ENCODE measurements around the gene CREB3L1.

The CREB3L1 gene

DNA sequence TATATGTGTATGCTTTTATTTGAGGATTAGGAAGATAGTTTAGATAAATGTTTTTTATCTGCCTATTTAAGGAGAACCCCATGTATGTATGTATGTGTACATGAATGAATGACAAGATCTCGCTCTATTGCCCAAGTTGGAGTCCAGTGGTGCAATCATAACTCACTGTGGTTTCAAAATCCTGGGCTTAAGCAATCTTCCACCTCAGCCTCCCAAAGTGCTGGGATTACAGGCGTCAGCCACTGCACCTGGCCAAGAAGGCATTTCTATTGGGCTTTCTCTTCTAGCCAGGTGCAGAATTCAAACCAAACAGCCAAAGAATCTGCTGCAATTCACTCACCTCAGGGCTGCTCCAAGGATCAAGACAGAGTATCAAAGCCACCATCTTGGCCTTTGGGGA lies 44.3 kb downstream of the CREB3L1 start:
- DNase-seq (ENCODE audit: low spot score) = no peak

- no peak for DNase-seq (ENCODE audit: low spot score)
Measured at GRCh38 chr11:46322759-46323158, 45.3 kb downstream of the CREB3L1 start.

DNA sequence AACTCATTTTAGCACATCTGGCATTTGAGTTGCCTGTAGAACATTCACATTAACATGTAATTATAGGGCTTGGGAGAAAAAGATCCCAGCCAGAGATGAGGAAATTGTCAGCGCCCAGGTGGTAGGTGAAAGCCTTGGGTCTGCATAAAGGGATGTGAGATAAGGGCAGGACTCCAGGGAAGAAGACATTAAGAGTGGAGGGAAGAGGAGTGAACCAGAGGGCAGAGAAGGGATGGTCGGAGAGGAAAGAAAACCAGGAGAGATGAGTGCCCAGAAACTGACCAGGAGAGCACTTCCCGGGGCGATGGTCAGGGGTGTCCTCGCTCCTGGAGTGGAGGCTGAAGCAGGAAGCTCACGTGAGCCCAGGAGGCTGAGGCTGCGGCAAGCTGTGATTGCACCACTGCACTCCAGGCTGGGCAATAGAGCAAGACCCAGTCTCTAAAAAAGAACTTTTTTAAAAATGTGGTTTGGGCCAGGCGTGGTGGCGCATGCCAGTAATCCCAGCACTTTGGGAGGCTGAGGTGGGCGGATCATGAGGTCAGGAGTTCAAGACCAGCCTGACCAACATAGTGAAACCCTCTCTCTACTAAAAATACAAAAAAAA lies 49.5 kb downstream of the CREB3L1 start:
- DNase-seq (ENCODE audit: low spot score) = no peak

GRCh38 chr11:46327829-46328228 lies 50.4 kb downstream of the CREB3L1 start:
- DNase-seq (ENCODE audit: low spot score) = no peak

GRCh38 chr11:46330154-46330553 lies 52.7 kb downstream of the CREB3L1 start:
- DNase-seq (ENCODE audit: low spot score) = no peak

- DNase-seq (ENCODE audit: low spot score) = no peak
Measured at GRCh38 chr11:46330563-46331281, 53.3 kb downstream of the CREB3L1 start.

- DNase-seq (ENCODE audit: low spot score) = no peak
Measured at GRCh38 chr11:46331282-46331984, 54.0 kb downstream of the CREB3L1 start.

DNA sequence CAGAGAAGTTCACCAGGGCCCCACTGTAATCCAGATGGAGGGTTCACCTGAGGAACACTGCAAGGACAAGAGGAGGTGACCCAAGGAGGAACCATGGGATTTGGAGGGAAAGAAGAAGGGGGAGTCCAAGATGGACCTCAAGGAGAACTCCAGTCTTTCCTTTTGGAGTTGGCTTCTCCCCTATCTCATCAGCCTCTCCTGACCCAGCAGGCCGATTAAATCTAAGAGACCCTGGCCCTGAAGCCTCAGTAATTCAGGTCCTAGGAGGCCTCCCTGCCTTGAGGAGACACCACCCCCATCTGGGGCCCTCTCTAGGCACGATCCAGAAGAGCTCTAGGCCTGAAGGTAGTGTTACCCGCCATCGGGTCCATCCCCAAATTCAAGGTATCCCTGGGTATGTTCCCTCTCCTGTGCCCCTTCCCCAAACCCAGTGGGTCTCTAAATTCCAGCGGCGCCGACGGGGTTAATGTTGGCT lies 54.7 kb downstream of the CREB3L1 start:
- DNase-seq (ENCODE audit: low spot score) = no peak

DNA sequence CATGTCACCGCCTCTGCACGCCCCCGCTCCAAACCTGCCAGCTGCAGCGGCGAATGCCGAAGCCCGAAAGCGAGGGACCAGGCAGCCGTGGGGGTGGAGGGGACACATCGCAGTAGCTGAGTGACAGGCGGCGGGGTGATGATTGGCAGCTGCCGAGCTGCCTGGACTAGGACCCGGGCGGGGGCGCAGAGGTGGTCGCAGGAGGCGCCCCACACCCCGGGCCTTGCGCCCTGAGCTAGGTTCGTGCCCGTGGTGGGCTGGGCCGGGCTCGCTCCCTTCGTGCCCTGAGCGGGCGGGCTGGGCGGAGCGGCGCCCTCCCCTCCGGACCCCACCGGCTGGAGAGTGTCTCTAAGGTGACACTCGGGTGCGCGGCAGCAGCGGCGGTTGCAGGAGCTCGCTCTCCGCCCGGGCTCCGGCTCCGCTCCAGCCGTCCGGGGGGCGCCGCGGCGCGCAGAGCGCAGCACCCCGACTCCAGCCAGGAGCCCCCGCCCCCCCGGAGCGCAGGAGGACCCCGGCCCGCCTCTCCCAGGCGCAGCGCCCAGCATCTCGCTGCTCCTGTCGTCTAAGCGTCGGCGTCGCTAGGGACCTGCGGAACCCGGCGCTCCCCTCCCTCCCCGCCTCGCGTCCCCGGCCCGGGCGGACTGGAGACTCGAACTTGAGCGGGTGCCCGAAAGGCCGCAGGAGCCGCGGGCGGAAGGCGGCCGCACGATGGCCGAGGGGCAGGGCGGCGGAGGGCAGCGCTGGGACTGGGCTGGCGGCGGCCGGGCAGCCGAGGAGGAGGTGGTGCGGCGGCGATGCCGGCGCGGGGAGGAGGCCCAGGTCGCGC lies 55.3 kb downstream of the CREB3L1 start:
- DNase-seq (ENCODE audit: low spot score) = no peak

- DNase-seq (ENCODE audit: low spot score) = no peak
Measured at GRCh38 chr11:46333394-46333947, 56.0 kb downstream of the CREB3L1 start.

DNA sequence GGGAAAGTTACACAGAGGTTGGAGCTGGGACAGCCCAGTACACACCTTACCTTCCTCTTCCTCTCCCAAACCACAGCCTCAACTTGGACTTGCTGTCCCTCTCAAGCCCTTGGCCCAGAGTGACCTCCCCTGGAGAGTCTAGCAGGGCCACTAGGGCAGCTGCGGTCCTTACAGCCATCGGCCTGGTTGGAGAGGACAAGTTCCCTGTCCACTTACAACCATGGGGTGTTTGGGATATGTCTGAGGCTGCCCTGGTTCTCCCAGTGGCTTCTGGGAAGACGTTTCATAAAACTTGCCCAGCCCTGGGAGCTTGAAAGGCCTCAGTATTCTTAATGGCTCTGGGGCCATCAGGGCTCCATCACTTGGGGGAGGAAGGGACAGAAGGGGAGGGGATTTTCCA lies 56.7 kb downstream of the CREB3L1 start:
- no peak for DNase-seq (ENCODE audit: low spot score)

DNA sequence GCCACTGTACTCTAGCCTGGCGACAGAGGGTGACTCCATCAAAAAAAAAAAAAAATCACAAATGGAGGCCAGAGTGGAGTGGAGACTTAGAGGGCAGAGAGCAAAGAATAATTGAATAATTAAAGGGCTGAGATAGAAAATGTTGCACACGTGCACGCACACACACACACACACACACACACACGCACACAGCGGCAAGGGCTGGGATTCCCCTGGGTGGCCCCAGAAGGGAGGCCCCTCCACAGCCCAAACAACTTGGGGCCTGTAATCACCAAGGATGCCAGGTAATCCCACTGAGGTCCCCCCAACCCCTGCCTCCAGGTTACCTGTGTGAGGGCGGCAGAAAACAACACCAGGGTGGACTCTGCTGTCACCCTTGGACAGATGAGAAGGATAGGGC lies 57.8 kb downstream of the CREB3L1 start:
- DNase-seq (ENCODE audit: low spot score) = no peak

GRCh38 chr11:46335890-46336562 lies 58.6 kb downstream of the CREB3L1 start:
- no peak for DNase-seq (ENCODE audit: low spot score)

DNA sequence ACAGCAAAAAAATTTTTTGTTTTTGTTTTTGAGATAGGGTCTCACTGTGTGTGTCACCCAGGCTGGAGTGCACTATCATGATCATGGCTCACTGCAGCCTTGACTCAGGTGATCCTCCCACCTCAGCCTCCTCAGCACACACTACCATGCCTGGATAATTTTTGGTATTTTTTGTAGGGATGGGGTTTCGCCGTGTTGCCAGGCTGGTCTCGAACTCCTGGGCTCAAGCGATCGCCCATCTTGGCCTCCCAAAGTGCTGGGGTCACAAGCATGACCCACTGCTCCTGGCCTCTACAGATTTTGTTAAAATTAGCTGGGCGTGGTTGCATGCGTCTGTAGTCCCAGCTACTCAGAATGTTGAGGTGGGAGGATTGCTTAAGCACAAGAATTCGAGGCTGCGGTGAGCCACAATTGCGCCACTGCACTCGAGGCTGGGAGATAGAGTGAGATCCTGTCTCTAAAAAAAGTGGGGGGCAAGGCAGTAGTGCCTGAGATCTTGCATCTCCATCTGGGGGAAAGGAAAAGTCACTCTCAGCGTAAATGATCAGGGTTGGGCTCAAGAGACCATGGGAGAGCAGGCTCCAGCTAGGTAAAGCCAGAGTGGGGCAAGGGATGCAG lies 59.2 kb downstream of the CREB3L1 start:
- DNase-seq (ENCODE audit: low spot score) = no peak

GRCh38 chr11:46337626-46338345 lies 60.3 kb downstream of the CREB3L1 start:
- no peak for DNase-seq (ENCODE audit: low spot score)

GRCh38 chr11:46338636-46338987 lies 61.1 kb downstream of the CREB3L1 start:
- no peak for DNase-seq (ENCODE audit: low spot score)

- no peak for DNase-seq (ENCODE audit: low spot score)
Measured at GRCh38 chr11:46338988-46339666, 61.7 kb downstream of the CREB3L1 start.

DNA sequence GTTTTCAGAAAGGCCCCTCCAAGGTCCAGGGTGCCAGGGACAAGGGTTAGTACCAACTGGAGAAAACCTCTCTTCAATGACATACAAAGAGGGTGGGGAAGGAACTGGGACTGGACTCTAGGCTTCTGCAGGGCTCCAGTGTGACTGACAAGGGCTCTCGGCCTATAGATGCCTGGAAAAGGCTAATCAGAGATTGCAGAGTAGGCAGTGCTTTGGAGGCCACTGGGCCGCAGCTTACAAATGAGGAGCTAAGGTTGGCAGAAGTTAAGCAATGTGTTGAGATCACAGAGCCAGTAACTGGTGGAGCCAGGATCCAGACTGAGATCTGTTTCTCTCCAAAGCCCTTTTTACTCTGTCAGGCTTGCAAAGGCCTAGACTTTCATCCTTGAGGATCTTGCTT lies 62.4 kb downstream of the CREB3L1 start:
- no peak for DNase-seq (ENCODE audit: low spot score)

DNA sequence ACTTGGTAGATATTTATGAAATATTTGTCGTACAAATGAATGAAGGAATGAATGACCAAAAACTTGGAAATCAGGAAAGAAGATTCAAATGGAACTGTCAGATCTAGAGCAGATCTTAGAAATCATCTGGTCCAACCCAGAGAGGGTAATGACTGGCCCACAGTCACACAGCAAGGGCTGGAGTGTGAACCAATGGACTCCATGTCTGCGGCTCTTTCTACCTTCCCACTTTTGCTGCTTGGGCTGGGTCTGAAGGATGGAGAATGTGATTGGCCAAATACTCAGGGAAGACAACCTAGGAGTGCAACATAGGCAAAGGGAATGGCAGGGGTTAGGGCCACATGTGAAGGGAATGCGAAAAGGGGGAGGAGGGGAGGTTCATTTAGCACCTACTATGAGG lies 64.0 kb downstream of the CREB3L1 start:
- DNase-seq (ENCODE audit: low spot score) = no peak
